ENCODE data around the gene LIPF.
A peak's percentile ranks its signal among the peaks of the same experiment; 100 is the strongest.

Gene LIPF

GRCh38 chr10:88640186-88640585 lies 24.1 kb upstream of the LIPF start:
- no peak for TF ChIP-seq CTCF (IDR thresholded peaks at IDR 0.05; ENCODE audit: insufficient read depth, low read depth, low read length, missing control alignments)
- no peak overlapping the region for H3K4me3 ChIP-seq (ENCODE audit: low read length)
- no peak for DNase-seq (ENCODE audit: low read depth)

- TF ChIP-seq CTCF (IDR thresholded peaks at IDR 0.05; ENCODE audit: insufficient read depth, low read depth, low read length, missing control alignments): no peak
- peak; percentile 36 for DNase-seq (ENCODE audit: low read depth)
- no peak overlapping the region for H3K4me3 ChIP-seq (ENCODE audit: low read length)
Measured at GRCh38 chr10:88642209-88642608, 22.0 kb upstream of the LIPF start.

- no peak overlapping the region for H3K4me3 ChIP-seq (ENCODE audit: low read length)
- no peak for TF ChIP-seq CTCF (IDR thresholded peaks at IDR 0.05; ENCODE audit: insufficient read depth, low read depth, low read length, missing control alignments)
- DNase-seq (ENCODE audit: low read depth): peak; percentile 80
Measured at GRCh38 chr10:88642963-88643362, 21.3 kb upstream of the LIPF start.

- TF ChIP-seq CTCF (IDR thresholded peaks at IDR 0.05; ENCODE audit: insufficient read depth, low read depth, low read length, missing control alignments): no peak
- no peak for DNase-seq (ENCODE audit: low read depth)
- H3K4me3 ChIP-seq (ENCODE audit: low read length): no peak overlapping the region
Measured at GRCh38 chr10:88647061-88647615, 17.1 kb upstream of the LIPF start.

DNA sequence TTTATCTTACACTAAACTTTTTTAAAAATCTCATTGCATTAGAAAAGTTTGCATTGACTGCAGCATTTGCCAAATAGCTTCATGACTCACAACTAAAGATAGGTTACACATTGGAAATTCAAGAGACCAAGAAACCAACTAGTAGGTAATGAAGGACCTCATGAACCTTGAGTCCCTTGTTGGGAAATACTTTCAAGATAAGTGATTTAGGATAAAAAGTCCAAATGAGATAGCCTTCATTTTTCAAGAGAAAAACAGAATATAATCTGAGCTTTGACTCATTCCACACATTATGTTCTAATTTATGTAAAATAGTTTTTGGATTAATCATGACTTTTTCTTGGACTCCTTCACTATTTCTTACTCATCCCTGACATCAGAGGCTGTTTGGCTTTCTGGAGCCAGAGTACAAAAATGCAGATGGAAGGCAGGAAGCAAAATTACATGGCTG lies 13.1 kb upstream of the LIPF start:
- no peak overlapping the region for H3K4me3 ChIP-seq (ENCODE audit: low read length)
- no peak for TF ChIP-seq CTCF (IDR thresholded peaks at IDR 0.05; ENCODE audit: insufficient read depth, low read depth, low read length, missing control alignments)
- peak; percentile 77 for DNase-seq (ENCODE audit: low read depth)

DNA sequence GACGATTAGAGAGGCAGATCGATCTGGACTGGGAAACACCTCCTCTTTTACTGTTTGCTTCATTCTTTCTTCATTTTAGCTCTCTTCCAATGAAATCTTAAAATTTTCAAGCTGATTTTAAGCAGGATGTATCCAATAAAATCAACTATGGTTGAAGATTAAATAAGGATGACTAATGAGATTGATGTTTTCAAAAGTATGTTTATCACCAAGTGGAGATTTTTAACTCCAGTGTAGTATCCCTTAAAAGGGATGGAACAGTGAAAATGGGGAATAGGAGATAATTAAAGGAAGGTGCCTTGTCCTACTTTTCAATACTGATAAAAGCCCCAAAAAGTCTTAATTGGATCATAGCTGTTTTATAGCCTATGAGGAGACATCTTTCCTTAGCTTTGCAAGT lies 11.6 kb upstream of the LIPF start:
- TF ChIP-seq CTCF (IDR thresholded peaks at IDR 0.05; ENCODE audit: insufficient read depth, low read depth, low read length, missing control alignments): no peak
- no peak overlapping the region for H3K4me3 ChIP-seq (ENCODE audit: low read length)
- no peak for DNase-seq (ENCODE audit: low read depth)

DNA sequence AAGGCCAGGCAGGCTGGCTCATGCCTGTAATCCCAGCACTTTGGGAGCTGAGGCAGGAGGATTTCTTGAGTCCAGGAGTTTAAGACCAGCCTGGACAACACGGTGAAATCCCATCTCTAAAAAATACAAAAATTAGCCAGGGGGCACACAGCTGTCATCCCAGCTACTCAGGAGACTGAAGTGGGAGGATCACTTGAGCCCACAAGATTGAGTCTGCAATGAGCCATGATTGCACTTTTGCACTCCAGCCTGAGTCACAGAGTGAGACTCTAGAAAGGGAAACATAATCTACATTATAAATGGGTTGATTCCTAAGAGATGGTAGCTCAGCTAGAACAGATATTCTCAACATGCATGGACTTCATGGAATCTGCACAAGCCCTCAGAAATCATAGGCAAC lies 6.3 kb upstream of the LIPF start:
- TF ChIP-seq CTCF (IDR thresholded peaks at IDR 0.05; ENCODE audit: insufficient read depth, low read depth, low read length, missing control alignments): no peak
- peak; percentile 83 for DNase-seq (ENCODE audit: low read depth)
- H3K4me3 ChIP-seq (ENCODE audit: low read length): no peak overlapping the region

Data from epithelial cell of esophagus (primary cell).